NB4 (cell line): Measurements from ENCODE around the gene RAB40C.

Experiments used
- CTCF ChIP-seq: IDR thresholded peaks from one replicate; pipeline ENCODE4 v1.5.1; 2012; ENCODE audit warnings: low read depth, low read length
- POLR2A ChIP-seq: IDR thresholded peaks from 2 replicates; pipeline ENCODE4 v1.6.1; 2011; ENCODE audit warnings: mild to moderate bottlenecking; ENCODE audit not compliant: insufficient read length; ENCODE audit errors: extremely low read depth

- no peak for TF ChIP-seq CTCF
- no peak for TF ChIP-seq POLR2A
Observed at GRCh38 chr16:561957-562938, 27.6 kb upstream of the RAB40C start.
